Measurements from ENCODE around the gene ATP6V0C.

Gene ATP6V0C

DNA sequence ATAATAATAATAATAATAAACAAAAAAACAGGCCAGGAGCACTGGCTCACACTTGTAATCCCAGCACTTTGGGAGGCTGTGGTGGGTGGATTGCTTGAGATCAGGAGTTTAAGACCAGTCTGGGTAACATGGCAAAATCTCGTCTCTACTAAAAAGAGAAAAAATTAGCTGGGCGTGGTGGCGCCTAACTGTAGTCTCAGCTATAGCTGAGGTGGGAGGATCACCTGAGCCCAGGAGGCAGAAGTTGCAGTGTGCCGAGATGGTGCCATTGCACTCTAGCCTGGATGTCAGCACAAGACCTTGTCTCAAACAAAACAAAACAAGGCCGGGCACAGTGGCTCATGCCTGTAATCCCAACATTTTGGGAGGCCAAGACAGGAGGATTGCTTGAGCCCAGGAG lies 18.7 kb upstream of the ATP6V0C start:
- DNase-seq (ENCODE audit: low read depth) = no peak
- H3K4me3 ChIP-seq (ENCODE audit: low read length) = no peak overlapping the region
- TF ChIP-seq, protein P1, sequence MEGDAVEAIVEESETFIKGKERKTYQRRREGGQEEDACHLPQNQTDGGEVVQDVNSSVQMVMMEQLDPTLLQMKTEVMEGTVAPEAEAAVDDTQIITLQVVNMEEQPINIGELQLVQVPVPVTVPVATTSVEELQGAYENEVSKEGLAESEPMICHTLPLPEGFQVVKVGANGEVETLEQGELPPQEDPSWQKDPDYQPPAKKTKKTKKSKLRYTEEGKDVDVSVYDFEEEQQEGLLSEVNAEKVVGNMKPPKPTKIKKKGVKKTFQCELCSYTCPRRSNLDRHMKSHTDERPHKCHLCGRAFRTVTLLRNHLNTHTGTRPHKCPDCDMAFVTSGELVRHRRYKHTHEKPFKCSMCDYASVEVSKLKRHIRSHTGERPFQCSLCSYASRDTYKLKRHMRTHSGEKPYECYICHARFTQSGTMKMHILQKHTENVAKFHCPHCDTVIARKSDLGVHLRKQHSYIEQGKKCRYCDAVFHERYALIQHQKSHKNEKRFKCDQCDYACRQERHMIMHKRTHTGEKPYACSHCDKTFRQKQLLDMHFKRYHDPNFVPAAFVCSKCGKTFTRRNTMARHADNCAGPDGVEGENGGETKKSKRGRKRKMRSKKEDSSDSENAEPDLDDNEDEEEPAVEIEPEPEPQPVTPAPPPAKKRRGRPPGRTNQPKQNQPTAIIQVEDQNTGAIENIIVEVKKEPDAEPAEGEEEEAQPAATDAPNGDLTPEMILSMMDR (conservative IDR thresholded peaks at IDR 0.05; ENCODE audit: low read depth, low read length) = no peak

DNA sequence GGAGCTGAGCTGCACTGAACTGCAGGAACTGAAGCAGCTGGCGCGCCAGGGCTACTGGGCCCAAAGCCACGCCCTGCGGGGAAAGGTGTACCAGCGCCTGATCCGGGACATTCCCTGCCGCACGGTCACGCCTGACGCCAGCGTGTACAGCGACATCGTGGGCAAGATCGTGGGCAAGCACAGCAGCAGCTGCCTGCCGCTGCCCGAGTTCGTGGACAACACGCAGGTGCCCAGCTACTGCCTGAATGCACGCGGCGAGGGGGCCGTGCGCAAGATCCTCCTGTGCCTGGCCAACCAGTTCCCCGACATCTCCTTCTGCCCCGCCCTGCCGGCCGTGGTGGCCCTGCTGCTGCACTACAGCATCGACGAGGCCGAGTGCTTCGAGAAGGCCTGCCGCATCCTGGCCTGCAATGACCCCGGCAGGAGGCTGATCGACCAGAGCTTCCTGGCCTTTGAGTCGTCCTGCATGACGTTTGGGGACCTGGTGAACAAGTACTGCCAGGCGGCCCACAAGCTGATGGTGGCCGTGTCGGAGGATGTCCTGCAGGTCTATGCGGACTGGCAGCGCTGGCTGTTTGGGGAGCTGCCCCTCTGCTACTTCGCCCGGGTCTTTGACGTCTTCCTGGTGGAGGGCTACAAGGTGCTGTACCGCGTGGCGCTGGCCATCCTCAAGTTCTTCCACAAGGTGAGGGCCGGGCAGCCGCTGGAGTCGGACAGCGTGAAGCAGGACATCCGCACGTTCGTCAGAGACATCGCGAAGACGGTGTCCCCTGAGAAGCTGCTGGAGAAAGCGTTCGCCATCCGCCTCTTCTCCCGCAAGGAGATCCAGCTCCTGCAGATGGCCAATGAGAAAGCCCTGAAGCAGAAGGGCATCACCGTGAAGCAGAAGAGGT lies 17.3 kb upstream of the ATP6V0C start:
- no peak overlapping the region for H3K4me3 ChIP-seq (ENCODE audit: low read length)
- TF ChIP-seq, protein P1 (conservative IDR thresholded peaks at IDR 0.05; ENCODE audit: low read depth, low read length) = no peak
- no peak for DNase-seq (ENCODE audit: low read depth)

DNA sequence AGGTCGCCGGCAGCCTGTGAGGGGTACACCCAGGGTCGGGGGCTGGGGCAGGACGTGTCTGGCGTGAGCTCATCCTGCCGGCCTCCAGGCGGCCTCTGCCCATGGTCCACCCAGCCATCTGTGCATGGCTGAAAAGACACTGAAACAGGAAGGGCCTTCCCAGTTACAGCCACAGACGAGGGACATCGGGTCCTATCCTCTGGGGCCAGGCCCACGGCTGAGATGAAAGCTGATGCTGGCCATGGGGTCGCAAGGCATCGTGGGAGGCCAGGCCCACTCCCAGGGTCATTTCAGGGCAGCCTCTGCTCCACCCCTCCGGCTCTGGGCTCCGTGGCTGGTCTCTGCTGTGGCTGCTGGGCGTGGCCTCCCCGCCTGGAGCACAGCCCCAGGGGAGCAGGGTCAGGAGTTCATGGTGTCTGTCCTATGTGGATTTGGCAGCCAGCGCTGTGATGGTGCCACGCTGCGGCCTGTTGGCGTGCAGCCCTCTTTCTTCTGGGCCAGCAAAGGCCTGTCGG lies 16.6 kb upstream of the ATP6V0C start:
- DNase-seq (ENCODE audit: low read depth) = no peak
- no peak overlapping the region for H3K4me3 ChIP-seq (ENCODE audit: low read length)
- TF ChIP-seq, protein P1 (conservative IDR thresholded peaks at IDR 0.05; ENCODE audit: low read depth, low read length) = no peak

DNA sequence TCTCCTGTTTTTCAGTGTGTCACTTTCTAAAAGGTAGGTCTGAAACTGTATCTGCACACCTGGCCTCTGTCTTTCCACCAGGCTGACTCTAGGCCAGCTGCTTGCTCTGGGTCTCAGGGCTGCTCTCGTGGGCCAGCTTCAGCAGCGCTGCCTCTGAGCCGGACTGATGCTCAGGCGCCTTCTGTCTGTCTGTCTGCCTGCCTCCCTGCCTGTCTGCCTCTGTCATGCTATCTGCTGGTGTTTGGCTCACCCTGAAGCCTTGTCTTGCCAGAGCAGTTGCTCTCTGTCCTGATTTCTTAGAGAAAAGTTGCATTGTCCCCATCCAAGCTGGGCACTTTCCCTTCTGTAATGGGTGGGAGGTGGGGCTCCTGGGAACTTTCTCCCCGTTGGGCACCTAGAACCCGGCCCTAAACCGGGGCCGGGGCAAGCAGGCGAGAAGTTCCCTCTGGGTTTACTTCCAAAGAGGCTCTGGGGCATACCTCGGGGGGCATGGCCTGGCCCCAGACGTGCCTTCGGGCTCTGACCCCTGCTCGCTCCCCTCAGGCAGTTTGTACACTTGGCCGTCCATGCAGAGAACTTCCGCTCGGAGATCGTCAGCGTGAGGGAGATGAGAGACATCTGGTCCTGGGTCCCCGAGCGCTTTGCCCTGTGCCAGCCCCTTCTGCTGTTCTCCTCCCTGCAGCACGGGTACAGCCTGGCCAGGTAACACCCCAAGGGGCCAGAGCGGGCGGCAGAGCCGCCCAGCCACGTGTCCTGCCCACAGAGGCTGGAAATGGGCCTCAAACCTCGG lies 15.9 kb upstream of the ATP6V0C start:
- TF ChIP-seq, protein P1 (conservative IDR thresholded peaks at IDR 0.05; ENCODE audit: low read depth, low read length) = no peak
- DNase-seq (ENCODE audit: low read depth) = no peak
- H3K4me3 ChIP-seq (ENCODE audit: low read length) = no peak overlapping the region

DNA sequence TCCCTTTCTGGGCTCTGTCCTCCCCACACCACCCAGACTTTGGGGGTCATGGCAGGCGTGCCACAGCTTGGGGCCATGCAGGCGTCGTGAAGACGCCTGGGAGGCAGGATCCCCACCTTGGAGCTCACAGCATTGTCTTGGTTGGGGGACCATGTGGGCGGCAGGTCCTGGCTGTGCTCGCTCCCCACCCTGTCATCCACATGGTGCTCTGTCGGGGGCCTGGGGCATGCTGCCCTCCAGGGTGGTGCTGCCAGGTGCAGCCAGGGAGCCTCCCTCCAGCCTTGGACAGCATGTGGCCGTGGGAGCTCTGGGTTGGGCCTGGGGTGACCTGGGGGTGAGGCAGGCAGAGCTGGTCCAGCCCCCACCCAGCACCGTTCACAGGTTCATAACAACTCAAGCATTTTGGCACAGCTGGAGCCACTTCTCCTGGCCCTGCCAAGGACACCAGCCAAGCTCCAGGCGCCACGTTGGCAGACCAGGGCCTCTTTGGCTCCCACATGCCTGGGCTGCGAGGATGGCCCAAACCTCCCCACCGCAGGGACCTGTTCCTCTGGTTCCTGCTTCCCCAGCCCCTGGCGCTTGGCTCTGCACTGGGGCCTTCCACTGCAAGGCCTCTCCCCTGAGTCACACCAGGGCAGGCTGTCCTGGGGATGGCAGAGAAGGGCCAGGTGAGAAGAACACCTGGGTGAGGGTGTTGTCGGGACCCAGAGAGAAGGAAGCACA lies 15.1 kb upstream of the ATP6V0C start:
- TF ChIP-seq, protein P1 (conservative IDR thresholded peaks at IDR 0.05; ENCODE audit: low read depth, low read length) = no peak
- no peak for DNase-seq (ENCODE audit: low read depth)
- H3K4me3 ChIP-seq (ENCODE audit: low read length) = no peak overlapping the region

DNA sequence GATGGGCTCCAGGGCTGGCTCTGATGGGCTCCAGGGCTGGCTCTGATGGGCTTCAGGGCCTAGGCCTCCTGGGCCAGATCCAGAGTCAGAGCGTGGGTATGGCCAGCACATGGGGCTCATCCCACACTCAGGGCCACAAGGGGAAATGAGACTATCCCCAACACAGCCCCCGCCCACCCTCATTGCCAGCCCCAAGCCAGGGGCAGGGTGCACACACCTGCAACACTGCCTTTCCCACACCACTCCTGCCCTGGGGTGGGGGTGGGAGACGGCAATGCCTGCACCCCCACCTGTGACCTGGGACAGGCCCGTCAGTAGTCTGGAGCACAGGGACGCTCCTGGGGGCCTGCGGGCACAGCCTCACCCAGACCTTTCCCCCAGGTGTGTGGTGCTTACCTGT lies 14.3 kb upstream of the ATP6V0C start:
- TF ChIP-seq, protein P1 (conservative IDR thresholded peaks at IDR 0.05; ENCODE audit: low read depth, low read length) = no peak
- no peak overlapping the region for H3K4me3 ChIP-seq (ENCODE audit: low read length)
- DNase-seq (ENCODE audit: low read depth) = no peak
